Measurements from ENCODE around the gene SMG6.
A peak's percentile ranks its signal among the peaks of the same experiment; 100 is the strongest.
"Not testable (repeated sequence)": the region's sequence is repeated elsewhere in the genome, so short reads cannot be mapped to it uniquely, and the experiment has no call there.

The SMG6 gene

DNA sequence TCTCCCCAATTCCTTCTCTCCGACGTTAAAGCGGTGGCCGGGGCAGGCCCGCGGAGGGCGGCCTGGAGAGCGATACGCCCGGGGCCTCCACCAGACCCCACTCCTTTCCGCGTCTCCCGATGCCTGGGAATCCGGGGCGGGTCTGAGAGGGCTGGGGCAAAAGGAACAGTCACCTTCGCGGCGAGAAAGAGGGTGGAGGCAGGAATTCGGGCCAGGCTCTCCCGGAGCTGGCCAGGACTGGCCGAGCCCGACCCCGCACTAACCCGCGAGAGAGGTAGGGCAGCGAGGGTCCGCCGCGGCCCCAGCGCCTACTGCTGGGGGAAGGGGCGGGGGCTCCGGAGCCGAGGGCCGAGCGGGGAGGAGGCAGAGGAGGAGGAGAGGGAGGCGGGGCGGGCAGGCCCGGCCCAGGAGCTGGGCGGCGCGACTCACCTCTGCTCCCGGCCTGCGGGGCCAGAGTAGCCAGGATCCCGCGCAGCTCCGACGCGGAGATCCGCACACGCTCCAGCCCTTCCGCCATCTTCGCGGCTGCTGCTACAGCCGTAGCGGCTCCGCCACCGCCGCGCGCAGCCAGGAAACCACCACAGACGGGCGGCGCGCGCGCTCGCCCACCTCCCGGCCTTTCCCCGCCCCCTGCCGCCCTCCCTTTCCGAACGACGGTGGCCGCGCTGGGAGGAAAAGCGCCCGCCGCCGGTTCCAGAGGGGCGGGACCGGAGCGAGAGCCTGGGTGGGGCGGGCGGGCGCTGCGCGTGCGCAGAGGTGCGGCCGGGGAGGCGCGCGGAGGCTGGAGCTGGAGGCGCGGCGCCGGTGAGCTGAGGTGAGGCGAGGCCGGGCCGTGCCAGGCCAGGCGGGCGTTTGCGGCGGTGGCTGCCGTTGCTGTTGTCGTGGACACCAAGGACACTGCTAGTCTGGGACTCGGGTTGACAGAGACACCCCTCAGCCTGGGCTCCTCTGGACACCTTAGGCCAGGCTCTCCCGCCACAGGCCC is at the start of gene SMG6, which contains the start of gene SRR:
Gene SMG6 (minus strand): TSS at position 582 of the 985 bp plus-strand sequence. CDS start 65 bp downstream, at position 517.
Gene SRR (plus strand): TSS at position 747 of the 985 bp plus-strand sequence. CDS start 11,611 bp downstream, outside the sequence.
- peak; percentile 96 for DNase-seq

DNA sequence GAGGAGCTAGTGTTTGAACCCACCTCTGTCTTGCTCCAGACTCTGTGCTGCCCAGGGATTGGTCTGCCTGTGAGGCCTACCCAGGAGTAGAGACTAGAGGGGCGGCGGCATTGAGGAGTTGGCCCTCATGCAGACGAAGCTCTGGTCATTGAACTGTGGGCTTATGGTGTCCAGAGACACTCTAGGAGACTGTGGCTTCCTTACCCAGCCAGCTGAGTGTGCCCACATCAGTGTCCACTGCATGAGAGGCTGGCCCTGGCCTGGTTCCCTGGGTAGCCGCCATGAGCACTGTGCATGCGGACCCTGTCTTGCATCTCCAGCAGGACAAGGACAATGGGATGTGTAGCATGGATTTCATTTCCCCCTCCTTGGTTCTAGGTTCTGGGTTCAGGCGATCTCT is 47.7 kb upstream of the SMG6 start:
- no peak for DNase-seq

GRCh38 chr17:2347805-2348685 is 44.5 kb upstream of the SMG6 start:
- DNase-seq, result no peak

- no peak for DNase-seq
Observed at GRCh38 chr17:2346475-2346874, 42.9 kb upstream of the SMG6 start.

DNA sequence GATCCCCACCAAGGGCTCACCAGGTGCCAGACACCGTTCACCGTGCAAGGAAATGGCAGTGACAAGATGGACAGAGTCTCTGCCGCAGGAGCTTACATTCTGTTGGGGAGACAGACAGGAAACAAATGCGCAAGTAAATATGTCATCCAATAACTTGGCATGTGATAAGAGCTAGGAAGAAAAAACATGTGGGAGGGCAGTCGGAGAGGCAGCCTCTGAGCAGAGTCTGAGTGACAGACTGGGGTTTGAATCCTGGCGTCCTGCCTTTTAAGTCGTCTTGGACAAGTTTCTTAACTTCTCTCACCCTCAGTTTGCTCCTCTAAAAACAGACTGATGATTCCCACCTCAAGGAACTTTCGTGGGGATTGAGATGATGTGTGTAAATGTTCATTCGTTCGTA is 40.9 kb upstream of the SMG6 start:
- no peak for DNase-seq

- peak; percentile 63 for DNase-seq
Observed at GRCh38 chr17:2343421-2343820, 39.8 kb upstream of the SMG6 start.

DNA sequence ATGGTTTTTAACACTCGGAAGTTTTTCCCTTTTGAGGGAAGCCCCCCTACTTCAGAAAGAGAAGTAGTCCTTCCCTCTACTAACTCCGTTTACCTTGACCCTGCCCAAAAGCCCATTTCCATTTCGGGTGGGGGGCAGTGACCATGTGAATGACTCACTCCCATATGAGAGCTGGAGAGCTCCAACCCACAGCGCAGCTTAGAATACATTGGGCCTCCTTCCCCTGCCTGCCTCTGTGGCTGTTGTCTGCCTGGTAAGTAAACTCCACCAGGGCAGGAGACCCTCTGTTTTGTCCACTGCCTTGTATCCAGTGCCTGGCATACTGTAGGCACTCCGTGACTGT is 34.7 kb upstream of the SMG6 start:
- no peak for DNase-seq

GRCh38 chr17:2337544-2338314 is 34.1 kb upstream of the SMG6 start:
- peak; percentile 66 for DNase-seq

DNA sequence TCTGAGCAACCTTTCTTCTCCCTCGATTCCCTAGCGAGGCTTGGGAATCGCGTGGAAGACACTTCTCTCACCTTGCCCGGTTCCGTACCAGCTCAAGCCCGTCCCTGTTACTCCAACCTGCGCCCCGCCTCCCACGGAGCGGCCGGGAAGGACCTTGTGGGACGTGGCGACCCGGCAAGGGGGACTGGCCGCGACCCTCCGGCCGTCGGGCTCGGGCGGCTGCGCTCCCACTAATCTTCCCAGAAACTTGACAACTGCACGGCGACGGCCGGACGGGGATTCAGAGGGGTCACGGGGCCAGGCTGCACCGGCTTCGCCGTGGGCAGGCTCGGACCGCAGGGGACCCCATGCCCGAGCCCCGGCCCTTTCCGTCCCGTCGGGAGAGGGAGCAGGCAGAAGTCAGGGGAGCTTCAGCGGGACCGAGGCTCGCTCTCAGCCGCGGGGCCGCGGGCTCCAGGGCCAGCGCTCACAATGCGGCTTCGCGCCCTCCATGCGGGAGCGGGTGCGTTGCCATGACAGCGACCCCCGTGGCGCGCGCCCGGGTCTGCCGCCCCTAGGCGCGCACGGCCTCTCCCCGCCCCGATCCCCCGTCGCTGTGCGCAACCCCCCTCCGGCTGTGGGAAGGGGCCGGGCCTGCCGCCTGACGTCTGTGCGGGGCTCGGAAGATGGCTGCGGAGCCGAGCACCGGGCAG is 33.4 kb upstream of the SMG6 start, which contains the start of gene SGSM2:
Gene SGSM2 (plus strand): TSS at position 650 of the 692 bp plus-strand sequence. CDS start 188 bp downstream, outside the sequence.
- peak; percentile 70 for DNase-seq

GRCh38 chr17:2336215-2336851 is 32.7 kb upstream of the SMG6 start, which contains the start of gene TSR1:
TSR1 (minus strand) TSS chr17:2336457; CDS start chr17:2336427, 30 bp downstream.
- DNase-seq, result peak; percentile 94

DNA sequence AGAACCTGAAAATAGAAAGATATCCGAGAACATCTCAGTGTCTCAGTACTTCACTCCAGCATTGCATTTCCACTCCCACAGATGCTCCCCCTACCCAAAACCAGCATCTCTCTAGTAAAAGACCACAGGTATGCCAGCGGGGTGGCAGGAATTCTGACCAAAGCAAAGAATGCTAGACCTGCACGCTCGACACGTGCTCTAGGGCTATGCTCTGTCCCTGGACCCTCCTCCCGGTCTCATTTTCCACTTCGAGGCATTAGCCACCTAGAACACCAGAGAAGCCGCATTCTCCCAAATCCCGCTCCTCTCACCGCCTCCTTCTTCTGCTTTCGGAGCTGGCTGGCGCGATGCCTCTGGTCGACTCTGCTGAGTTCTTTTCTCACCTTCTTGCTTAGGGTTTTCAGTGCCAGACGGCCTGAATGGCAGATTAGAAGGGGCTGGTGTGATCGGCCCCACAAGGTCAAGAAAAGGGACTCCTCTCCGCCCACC is 32.2 kb upstream of the SMG6 start:
- DNase-seq, result no peak

- DNase-seq, result no peak
Observed at GRCh38 chr17:2331303-2331702, 27.7 kb upstream of the SMG6 start.

DNA sequence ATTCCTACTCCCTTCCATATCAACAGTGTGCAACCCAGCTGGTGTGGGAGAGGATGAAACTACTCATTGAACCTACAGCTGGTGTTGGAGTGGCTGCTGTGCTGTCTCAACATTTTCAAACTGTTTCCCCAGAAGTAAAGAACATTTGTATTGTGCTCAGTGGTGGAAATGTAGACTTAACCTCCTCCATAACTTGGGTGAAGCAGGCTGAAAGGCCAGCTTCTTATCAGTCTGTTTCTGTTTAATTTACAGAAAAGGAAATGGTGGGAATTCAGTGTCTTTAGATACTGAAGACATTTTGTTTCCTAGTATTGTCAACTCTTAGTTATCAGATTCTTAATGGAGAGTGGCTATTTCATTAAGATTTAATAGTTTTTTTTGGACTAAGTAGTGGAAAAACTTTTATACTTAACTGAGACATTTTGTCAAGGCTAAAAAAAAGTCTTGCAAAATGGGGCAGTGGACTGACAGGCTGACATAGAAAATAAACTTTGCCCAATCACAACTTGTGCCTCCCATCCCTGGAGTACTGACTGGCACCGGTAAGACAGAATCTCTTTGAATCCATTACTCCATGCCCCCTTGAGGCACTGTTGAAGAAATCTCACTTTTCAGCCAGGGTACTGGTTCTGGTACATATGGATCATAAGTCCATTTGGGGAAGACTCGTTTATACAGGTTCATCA is 20.2 kb upstream of the SMG6 start:
- DNase-seq, result no peak

- no peak for DNase-seq
Observed at GRCh38 chr17:2321399-2321798, 17.8 kb upstream of the SMG6 start.

DNA sequence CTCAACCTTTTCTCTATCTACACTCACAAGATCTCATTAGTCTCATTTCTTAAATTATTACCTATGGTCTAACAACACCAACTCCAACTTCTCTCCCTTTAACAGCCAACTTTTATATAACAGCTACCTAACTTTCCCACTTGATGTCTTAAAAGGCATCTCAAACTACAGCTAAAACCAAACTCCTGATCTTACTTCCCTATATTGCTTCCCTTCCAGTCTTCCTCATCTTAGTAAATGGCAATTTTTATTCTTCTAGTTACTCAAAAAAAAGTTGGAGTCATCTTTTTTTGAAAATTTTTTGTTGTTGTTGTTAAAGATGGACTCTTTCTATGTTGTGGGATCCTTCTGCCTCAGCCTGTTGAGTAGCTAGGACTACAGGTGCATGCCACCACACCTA is 15.5 kb upstream of the SMG6 start:
- DNase-seq, result no peak

GRCh38 chr17:2317796-2318195 is 14.2 kb upstream of the SMG6 start:
- DNase-seq, result no peak

GRCh38 chr17:2316916-2317205 is 13.3 kb upstream of the SMG6 start:
- DNase-seq, result not testable (repeated sequence)

DNA sequence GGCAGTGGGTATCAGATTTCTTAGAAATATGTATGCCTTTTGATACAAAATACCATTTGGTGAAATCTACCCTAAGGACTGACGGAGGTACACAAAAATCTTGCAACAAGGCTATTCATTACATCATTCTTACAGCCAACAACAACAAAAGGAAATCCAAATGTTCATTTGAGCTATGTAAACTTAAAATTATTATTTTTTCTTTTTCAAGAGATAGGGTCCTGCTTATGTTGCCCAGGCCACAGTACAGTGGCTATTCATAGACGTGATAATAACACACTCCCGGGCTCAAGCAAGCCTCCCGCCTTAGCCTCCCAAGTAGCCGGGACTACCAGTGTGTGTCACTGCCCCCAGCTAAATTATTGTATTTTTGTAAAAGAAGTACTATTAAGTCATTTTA is 9.2 kb upstream of the SMG6 start:
- no peak for DNase-seq

DNA sequence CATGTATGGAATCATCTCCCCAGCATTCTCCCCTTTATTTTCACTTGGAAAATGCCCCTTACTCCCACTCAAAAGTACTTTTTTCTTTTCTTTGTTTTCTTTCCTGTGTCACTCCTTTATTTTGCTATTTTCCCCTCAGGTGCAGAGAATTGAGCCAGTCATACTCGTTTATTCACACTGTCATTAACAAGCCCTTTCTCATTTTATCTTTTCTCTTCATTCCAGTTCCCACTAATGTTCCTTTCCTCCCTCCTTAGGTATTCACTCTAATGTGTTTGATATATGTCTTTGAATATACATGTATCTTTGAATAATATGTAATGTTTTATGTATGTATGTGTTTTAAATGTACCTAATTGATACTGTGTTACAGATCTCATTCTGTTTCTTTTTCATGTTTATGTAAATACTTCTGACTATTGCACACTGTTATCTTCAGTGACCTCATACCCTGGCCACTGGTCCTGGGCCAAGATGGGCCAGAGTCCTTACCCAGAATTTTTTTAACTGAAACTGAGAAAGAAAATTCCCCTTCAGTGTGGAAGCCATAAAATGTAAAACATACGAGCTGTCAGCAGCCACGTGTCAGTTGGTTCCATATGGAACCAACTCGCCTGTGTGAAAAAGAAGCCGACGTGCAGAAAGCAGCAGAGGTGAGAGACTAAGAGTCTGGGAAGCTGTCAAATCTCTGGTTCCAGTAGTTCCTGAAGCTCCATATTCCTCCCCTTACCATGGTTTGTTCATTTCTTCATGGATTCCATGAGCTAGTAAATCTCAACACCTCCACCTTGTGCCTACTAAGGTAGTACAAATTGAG is 6.0 kb upstream of the SMG6 start:
- DNase-seq, result no peak

GRCh38 chr17:2304931-2305330 is 1.3 kb upstream of the SMG6 start:
- DNase-seq, result no peak
